Measurements from ENCODE around the gene ISM1.

ISM1 gene

DNA sequence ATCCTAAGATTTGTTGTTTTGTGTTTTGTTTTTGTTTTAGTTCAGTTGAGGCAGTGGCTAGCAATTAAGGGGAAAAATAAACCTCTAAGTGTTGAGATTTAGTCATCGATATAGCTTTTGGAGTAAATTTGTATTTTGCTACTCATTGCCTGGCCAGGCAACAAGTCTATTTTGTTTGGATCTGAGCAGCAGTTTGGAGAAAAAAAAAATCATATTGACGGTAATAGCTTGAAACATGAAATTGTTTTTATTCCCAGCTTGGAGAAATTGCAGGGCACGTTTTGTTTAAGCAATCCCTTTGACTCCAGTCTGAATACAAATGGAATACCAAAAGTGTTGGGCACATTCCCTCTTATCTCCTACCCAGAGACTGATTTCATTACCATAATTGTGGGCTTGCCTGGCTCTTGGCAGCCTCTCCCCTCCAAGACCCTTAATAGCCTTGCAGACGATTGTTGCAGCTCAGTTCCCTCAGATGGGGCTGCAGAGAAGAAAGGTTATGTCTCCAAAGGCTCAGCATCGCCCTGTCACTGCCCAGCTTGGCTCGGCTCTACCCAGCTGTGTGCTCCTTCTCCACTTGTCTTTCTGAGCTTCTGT lies 56.0 kb downstream of the ISM1 start:
- H3K4me3 ChIP-seq (ENCODE audit: low read depth, low read length): no peak overlapping the region
- TF ChIP-seq, protein P1, sequence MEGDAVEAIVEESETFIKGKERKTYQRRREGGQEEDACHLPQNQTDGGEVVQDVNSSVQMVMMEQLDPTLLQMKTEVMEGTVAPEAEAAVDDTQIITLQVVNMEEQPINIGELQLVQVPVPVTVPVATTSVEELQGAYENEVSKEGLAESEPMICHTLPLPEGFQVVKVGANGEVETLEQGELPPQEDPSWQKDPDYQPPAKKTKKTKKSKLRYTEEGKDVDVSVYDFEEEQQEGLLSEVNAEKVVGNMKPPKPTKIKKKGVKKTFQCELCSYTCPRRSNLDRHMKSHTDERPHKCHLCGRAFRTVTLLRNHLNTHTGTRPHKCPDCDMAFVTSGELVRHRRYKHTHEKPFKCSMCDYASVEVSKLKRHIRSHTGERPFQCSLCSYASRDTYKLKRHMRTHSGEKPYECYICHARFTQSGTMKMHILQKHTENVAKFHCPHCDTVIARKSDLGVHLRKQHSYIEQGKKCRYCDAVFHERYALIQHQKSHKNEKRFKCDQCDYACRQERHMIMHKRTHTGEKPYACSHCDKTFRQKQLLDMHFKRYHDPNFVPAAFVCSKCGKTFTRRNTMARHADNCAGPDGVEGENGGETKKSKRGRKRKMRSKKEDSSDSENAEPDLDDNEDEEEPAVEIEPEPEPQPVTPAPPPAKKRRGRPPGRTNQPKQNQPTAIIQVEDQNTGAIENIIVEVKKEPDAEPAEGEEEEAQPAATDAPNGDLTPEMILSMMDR (IDR thresholded peaks at IDR 0.05; ENCODE audit: low read depth, low read length): no peak

DNA sequence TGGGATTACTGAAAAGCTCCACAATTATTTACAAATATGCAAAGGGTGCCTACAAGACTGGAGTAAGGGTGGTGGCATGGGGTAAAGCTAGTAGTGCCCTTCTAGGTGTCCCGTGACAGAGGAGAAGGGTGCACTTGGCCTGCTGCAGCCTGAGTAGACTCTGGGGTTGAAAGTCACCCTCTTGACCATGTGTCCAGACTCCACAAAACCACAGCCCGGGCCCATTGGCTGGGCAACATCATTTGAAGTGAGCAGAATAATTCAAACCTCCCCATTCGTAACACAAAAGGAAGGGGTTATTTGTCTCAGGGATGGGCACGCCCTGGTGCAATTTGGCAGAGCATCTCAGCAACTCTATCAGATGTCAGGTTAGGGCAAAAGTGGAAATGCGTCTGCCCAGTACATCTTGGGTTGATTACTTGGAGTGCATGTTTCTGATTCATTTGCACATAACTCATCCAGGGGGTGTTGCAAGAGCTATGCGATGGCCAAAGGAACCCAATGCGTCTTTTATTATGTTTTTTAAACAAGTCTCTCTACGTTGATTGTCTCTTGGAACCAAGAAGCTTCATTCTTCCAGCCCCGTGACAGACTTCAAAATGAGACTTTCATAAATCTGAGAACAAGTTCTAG lies 56.7 kb downstream of the ISM1 start:
- TF ChIP-seq, protein P1 (IDR thresholded peaks at IDR 0.05; ENCODE audit: low read depth, low read length): no peak
- no peak overlapping the region for H3K4me3 ChIP-seq (ENCODE audit: low read depth, low read length)

DNA sequence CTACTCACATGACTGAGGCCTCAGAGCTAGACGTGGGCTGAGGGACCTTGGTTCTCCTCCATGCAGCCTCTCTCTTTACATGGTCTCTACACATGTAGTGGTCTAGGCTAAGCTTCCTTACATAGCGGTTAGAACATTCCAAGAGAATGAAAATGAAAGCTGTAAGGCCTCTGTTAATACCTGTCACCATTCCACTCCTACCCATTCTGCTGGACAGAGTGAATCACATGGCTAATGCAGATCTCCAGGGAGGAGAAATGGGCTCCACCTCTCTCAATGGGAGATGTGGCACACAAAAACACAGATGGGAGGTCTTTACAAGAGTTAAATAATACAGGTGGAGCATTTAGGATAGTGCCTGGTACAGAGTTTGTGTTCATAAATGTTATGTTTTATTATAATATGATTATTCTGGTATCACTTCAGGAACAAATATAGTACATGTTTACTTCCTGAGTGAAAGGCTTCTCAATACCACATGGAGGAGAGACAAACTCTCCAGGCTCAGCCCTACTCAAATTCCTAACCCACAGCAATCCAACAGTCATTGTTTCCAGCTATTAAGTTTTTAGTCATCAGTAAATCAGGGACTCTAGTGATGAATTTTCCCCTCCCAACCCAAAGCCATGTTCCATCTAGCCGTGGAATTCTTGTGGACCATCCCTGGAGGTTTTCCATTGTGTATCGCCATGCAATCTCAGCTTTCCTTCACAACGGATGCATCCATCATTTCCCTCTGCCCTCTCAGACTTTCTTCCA lies 57.9 kb downstream of the ISM1 start:
- TF ChIP-seq, protein P1 (IDR thresholded peaks at IDR 0.05; ENCODE audit: low read depth, low read length): no peak
- no peak overlapping the region for H3K4me3 ChIP-seq (ENCODE audit: low read depth, low read length)

DNA sequence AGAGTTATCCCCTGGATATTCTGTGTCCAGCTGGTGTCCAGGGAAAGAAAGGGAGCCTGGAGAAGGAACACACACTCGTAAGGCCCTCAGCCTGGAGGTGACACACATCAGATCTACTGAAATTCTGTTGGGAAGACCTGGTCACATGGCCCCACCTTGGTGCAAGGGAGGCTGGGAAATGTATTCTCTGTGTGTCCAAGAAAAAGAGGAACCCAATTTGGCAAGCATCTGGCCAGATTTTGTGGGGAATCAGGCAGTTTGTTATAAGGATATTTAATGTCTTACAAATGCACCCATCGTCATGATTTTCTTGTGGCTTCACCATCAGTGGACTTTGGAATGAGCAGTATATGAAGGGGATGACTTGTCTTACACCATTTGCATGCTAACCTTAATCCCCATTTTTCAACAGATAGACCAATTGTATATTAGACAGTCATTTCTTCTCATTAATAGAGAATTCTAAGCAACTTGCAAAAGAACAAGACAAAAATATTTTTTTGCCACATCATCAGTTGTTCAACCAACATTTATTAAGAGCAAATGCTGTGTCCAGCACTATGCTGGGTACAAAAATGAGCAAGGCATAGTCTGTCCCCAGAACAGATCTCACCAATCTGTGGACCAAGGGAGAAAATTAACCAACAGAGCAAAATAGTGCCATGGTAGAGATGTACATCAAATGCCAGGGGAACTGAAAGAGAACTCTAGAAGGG lies 59.7 kb downstream of the ISM1 start:
- TF ChIP-seq, protein P1 (IDR thresholded peaks at IDR 0.05; ENCODE audit: low read depth, low read length): no peak
- H3K4me3 ChIP-seq (ENCODE audit: low read depth, low read length): no peak overlapping the region

DNA sequence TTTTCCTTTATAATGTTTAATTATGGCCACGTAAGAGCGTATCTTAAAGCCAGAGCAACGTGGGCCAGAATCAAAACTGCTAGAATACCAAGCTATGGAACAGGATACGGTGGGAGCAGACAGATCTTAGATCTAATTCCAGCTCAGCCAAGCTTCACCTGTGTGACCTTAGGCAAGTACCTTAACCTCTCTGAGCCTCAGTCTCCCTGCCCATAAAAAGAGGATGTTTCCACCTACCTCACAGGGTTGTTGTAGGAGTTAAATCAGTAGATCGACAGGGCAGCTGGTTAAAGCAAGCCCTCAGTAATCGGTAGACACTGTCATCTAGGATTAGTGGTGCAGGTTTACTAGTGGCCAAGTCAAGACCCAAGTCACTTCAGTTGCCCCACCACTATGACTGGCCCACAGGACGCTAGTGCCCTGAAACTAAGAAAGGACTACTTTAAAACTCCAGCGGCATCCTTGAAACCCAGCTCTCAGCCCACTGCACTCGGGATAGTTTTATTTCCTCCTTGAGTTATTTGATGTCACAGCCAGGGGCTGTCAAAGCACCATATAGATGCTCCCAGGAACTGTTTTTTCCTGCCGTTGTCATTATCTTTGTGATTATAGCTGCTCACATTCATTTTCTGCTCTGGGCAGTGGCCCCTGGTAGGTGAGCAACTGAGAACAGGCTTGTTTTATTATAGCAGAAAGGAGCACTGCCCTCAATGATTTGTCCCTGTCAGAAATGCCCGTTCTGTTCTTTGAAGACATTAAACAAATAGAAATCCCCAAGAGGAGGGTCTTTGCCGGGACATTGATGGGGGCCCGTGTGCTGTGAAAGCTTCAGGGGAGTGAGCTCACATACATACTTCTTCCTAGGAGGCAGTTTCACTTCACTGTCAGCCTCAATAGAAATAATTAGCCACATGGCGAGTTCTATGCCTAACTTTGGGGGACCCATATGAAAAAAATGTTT lies 63.1 kb downstream of the ISM1 start:
- TF ChIP-seq, protein P1 (IDR thresholded peaks at IDR 0.05; ENCODE audit: low read depth, low read length): no peak
- no peak overlapping the region for H3K4me3 ChIP-seq (ENCODE audit: low read depth, low read length)

DNA sequence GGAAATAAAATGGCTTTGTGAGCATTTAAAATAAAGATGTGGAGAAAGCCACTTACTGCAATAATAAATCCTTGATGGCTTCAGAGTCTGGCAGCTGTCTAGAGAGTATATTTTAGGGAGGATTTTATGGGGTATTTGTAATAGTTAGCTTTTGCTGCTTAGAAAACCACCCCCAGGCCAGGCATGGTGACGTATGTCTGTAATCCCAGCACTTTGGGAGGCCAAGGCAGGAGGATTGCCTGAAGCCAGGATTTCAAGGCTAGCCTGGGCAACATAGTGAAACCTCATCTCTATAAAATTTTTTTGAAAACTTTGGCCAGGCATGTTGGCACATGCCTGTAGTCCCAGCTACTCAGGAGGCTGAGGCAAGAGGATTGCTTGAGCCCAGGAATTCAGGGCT lies 63.8 kb downstream of the ISM1 start:
- H3K4me3 ChIP-seq (ENCODE audit: low read depth, low read length): no peak overlapping the region
- TF ChIP-seq, protein P1 (IDR thresholded peaks at IDR 0.05; ENCODE audit: low read depth, low read length): no peak

Measured in WI38 (cell line).